GM18507 (cell line): ENCODE results near the gene NUS1.
"Not testable (repeated sequence)": the region's sequence is repeated elsewhere in the genome, so short reads cannot be mapped to it uniquely, and the experiment has no call there.

ENCODE experiments used
- DNase-seq: peaks from one replicate; pipeline ENCODE4 v3.0.0; 2011; ENCODE audit warnings: low read depth; ENCODE audit not compliant: insufficient read length; ENCODE audit errors: extremely low spot score
- FAIRE-seq: peaks from 2 replicates; lab custom pipeline; 2011; peaks lifted over from hg19 to GRCh38; lab: Jason Lieb, UNC

NUS1 gene

DNA sequence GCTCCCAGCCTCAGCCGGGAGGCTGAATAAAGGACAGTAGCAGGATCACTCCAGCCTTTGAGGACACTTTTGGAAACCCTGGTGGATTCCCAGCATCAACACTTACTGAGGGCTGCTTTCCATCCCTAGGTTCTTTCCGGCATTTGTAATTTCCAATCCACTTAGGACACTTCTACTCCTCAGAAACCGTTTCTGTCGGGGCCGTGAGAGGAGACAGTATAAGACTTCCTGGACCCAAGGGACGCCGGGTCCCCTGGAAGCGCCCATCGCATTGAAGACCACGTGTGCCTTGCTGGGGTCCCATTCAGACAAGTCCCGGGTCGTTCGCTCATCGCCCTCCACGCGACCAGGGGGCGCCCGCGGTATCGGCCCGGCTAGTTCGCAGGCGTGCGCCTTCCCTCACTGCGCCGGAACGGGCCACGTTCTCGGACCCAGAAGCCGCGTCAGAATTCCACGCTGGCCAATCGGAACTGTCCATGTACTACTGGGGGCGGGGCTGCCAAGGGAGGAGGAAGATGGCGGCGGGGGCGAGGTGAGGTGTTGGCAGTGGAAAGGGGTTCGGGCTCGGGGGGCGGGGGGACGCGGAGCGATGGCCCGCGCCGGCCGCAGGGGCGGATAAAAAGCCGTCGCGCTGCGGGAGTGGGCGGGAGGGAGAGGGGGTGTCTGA lies at the start of gene NUS1:
TSS of gene NUS1 (plus strand) at position 479 of the 667 bp plus-strand sequence. CDS start 202 bp downstream, outside the sequence.
- FAIRE-seq (peak; percentile 96), DNase-seq (peak; percentile 97)

DNA sequence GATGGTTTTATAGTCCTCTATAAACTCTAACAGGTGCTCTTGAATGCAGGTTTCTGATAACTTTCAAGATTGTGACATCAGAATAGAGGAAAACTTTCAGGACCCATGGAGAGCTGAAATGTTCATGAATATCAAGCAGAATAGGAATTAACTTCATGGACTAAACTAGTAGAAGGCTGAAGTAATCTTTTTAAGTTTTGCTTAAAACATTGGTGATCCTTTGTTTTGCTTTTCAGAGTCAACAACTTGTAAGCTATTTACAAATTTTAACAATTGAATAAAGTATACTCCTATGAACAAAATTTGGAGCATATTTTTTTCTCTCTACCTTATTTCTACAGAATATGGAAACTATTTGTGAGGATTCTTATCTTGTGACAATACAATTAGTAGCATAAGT lies 47.7 kb upstream of the NUS1 start:
- DNase-seq (no peak), FAIRE-seq (peak; percentile 24)

DNA sequence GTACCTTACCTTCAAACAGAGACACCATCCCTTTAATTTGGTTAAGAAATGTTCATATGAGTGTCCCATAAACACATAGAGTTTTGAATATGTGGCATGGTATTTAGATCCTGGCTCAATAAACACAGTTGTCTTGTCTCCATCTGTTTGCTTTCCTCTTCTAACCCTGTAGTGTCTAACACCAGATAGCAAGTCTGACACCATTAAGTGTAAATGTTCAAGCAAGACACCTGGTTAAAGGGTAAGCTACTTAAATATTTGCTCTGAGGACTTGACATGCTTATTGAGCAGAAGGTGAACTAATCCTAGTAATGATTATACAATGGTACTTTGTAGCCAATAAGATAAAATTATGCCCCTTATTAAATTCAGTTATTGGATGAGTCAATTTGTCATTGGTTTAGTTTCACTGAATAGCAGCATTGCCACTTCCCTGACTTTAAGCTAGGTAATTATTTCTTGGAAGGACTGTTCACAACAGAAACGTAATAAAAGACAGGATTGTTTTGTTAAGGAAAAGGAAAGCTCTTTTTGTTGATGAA lies 46.1 kb upstream of the NUS1 start:
- FAIRE-seq (no peak), DNase-seq (no peak)

DNA sequence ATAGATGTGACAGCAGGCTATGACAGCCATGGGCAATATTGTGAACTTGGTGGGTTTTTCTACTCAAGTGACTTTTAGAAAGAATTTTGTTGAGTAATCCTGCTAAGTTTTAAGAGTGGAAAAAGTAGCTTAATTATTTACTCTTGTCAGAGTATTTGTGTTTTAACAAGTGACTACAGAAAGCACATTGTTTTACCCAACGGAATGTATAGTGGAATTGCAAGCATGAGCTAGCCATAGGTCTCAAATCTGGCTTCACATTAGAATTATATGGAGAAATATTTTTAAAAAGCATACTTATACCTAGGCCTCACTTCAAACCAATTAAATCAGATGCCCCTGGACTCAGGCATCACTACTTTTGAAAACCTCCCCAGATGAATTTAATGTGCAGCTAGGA lies 37.5 kb upstream of the NUS1 start:
- no peak for FAIRE-seq
- no peak for DNase-seq

DNA sequence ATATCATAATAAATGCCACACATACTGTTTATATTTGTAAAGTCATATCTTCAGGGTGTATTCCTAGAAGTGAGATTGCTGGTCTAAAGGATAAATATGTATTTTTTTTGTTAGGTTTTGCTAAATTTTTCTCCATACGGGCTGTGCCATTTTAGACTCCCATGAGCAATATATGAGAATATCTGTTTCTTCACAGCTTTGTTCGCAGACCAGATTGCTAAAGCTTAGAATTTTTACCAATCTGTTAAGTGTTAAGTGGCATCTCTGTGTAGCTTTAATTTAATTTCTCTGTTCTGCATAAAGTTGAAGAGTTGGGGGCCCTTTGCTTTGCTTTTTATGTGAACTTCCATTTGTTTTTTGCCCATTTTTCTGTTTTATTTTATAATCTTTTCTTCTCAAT lies 32.3 kb upstream of the NUS1 start:
- DNase-seq (no peak), FAIRE-seq (no peak)

DNA sequence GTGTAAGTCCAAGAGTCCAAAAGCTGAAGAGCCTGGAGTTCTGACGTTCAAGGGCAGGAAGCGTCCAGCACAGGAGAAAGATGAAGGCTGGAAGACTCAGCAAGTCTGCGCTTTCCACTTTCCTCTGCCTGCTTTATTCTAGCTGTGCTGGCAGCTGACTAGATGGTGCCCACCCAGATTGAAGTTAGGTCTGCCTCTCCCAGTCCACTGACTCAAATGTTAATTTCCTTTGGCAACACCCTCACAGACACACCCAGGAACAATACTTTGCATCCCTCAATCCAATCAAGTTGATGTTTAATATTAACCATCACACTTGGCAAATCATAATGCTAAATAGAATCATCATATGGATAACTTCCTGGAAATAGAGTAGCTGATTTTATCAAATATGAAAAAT lies 23.3 kb upstream of the NUS1 start:
- FAIRE-seq: not testable (repeated sequence)

DNA sequence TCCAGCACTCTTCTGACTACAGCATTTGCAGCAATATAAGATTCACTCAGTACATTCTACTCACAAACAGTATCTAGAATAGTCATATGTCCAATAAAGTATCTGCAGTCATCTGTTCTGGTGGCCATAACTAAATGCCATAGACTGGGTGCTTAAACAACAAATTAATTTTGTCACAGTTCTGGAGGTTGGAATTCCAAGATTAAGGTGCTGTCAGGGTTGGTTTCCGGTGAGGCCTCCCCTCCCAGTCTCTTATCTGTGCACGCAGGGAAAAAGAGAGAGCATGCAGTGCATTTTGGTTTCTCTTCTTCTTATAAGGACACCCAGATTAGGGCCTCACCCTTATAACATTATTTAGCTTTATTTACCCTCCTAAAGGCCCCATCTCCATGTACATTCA lies 21.3 kb upstream of the NUS1 start:
- FAIRE-seq (no peak), DNase-seq (no peak)

More for the DNA sequence above, 23.3 kb upstream of the NUS1 start:
- not testable (repeated sequence) for DNase-seq

DNA sequence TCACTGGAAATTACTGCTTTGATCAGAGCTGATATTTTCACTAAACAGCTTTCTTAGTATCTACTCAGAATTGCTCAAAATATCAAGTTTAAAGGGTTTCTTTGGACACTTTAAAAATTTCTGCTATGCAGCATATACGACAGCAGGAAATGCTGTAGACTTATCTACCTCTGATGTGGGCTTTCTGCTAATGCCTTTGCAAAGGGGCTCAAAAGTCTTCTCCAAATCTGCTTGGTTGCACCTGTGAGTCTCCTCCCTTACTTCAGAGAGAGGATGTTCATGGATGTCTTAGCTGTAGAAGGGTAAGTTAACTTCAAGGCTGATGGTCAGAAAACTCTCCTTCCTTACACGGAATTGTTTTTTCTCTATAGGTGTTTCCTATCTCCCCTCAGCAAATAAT lies 19.9 kb upstream of the NUS1 start:
- no peak for DNase-seq
- FAIRE-seq: no peak

DNA sequence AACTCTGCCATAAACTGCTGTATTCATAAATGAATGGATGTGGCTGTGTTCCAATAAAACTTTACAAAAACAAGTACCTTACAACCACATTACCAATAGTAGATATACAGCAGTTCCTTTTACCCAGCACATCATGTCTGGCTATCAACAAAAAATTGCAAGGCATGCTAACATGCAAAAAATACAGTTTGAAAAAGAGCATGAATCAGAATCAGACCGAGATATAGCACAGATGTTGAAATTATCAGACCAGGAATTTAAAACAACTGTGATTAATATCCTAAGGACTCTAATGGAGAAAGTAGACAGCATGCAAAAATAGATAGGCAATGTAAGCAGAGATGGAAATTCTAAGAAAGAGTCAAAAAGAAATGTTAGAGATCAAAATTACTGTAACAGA lies 8.4 kb upstream of the NUS1 start:
- DNase-seq: no peak
- no peak for FAIRE-seq

DNA sequence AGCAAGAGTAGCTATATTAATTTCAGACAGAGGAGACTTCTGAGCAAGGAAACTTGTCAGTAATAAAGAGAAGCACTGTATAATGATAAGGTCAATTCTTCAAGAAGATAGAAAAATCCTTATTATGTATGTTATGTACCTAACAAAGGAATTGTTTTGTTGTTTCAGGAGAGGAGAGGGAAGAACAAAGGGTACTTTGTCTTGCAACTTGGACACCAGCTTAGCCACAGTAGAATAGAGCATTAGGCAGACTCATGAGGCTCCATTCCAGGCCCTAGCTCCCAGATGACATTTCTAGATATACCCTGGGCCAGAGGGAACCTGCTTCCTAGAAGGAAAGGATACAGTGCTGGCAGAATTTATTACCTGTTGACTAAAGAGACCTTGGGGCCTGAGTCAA lies 6.5 kb upstream of the NUS1 start:
- no peak for FAIRE-seq
- DNase-seq: no peak

DNA sequence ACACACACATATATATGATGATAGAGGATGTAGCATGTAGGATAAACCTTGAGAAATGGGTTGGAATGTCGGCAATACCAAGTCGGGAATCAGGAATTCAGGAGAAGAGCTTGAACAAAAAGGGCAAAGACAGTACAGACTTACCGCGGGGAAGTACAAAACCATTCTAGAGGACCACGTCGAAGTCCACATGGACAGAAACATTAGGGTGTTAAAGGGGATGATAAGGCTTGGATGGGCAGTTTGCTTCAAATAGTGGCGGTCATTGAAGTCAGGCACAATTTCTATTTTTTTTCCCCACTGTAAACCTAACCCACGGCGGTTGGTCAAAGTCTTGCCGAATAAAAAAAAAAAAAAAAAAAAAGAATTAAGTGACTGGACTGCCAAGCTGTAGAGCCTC lies 766 bp upstream of the NUS1 start:
- FAIRE-seq (no peak), DNase-seq (no peak)

DNA sequence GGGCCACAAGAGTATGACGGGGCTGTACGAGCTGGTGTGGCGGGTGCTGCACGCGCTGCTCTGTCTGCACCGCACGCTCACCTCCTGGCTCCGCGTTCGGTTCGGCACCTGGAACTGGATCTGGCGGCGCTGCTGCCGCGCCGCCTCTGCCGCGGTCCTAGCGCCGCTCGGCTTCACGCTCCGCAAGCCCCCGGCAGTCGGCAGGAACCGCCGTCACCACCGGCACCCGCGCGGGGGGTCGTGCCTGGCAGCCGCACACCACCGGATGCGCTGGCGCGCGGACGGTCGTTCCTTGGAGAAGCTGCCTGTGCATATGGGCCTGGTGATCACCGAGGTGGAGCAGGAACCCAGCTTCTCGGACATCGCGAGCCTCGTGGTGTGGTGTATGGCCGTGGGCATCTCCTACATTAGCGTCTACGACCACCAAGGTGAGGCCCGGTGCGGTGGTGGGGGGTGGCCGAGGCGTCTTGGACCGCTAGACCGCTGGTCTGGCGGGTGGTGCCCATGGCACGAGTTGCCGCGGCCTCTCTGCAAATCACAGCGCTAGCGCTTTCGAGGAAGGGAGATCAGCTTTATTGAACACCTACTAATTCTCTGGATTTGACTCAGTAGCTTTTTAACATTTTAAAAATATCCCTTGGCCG lies 511 bp downstream of the NUS1 start:
- not testable (repeated sequence) for DNase-seq

DNA sequence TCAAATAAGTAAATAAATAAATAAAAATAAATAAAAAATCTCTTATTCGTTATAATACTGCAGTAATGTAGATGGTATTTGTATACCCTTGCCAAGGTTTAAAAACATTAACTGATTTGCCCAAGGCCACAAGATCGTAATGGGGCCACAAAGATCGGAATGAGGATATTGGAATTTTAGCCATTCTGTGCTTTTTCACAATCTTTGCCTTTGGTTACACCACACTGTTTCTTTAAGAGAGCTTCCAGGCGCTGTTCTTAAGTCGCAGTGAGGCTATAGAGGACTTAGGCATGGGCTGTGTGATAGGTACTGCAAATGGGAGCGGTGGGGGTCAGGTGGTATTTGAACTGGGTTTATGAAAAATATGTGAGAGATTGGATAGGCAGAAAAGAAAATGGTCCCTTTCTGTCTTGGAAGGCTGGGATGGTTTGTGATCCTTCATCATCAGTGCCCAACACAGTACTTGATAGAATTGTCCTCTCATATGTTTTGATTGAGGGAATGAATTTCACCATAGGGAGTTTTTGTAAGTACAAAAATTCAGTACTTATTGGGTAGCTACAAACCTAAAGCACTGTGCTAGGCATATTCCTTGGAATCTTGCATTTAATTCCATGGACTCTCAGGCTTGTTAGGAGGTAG lies 1.4 kb downstream of the NUS1 start:
- DNase-seq: no peak
- FAIRE-seq: no peak

More for the DNA sequence above, 511 bp downstream of the NUS1 start:
- not testable (repeated sequence) for FAIRE-seq

DNA sequence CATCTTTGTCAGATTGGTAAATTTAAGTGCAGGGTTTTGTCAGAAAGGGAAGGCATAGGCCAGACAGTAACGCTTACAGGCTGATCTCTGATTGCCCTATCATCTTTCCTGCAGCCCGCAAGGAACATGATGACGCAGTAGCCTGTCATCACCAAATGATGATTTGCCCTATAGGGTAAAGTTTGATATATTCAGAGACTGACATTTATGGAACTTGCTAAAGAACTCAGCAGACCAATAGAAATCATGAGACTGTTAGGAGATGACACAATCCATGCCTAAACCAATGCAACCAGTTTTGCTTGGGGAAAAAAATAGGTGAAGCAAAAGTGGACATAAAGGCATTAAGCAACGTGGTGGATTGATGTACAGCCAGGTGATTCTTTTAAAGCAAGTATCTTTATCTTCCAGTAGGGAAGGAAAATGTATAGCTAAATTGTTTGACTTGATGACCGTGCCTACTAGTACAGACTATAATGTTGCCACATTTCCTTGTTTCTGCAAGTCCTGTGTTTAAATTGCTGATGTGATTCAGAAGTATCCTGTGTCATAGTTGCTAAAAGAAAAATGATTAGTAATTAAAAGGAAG lies 2.4 kb downstream of the NUS1 start:
- DNase-seq (no peak), FAIRE-seq (no peak)

DNA sequence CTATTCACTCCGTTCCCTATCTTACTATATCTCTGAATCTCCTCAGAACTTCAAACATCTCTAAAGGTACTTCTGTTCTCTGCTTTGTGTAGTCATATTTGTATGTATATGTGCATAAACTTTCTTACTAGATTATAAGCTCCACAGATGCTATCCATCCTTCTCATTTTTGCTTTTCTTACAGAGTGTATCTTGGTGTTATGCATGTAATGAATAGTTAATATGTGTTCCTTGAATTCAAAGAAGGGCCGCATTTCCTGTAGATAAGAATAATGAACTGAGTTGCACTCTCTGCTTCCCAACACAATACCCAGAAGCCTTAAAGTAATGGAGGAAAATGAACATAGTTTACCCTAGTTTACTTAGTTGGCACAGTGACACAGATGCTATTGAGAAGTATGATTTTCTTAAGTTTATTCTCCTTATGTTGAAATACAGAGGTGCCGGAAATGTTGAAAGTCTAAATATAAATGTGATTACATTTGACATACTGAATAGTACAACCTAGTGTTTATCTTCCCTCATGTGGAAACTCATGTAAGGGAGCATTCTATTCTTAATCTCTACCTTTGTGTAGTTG lies 6.0 kb downstream of the NUS1 start:
- DNase-seq (no peak), FAIRE-seq (no peak)

DNA sequence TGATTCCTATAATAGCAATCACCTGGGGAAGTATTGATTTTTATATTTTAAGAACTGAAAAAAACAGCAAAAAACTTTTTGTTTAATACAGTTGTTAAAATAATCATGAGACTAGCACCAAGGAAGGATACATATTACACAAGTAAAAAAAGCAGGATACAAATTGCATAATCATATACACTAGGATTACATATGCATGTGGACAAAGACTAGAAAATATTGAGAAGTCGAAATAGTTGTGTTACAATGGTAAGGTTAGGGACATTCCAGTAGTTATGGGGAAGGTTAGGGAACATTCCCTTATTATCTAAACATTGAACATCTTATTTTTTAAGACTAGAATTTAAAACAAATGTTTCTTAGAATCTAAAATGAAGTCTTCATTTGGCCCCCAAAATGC lies 9.5 kb downstream of the NUS1 start:
- FAIRE-seq (no peak), DNase-seq (no peak)

DNA sequence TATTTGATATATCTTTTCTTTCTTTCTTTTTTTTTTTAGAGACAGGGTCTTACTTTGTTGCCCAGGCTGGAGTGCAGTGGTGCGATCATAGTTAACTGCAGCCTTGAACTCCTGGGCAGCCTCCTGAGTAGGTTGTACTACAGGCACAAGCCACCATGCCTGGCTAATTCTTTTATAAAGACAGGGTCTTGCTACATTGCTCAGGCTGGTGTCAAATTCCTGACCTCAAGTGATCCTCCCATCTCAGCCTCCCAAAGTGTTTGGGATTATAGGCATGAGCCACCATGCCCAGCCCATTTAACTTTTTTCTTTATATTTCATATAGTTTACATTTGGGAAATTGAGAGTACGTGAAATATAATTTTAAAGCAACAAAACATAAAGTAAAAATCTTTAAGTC lies 10.1 kb downstream of the NUS1 start:
- FAIRE-seq: no peak
- DNase-seq: no peak

DNA sequence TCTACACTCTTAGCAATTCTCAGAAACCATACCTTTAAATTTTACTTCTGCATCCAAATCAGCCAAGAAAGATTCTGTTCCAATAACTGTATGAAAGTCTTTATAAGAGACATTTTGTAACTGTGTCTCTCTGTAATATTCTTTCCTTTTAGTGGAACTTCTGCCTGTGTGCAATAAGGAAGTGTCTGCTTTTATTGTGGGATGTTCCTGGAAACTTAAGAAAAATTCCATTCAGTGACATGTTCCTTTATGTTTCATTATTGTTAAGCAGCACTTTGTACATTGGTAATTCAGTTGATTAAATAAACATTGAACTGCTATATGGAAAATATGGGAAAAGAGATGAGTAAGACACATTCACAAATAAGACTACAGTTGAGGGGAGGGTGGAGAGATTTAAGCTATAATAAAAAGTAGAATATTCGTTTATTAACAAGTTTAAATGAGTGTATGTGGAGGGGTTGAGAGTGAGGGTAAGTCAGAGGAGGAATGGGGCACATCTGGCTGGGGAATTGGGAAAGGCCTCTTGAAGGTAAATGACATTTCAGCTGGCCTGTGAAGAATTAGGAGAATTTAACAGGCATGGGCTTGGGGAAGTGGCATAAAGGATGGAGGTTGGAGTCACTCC lies 11.9 kb downstream of the NUS1 start:
- no peak for DNase-seq
- no peak for FAIRE-seq

DNA sequence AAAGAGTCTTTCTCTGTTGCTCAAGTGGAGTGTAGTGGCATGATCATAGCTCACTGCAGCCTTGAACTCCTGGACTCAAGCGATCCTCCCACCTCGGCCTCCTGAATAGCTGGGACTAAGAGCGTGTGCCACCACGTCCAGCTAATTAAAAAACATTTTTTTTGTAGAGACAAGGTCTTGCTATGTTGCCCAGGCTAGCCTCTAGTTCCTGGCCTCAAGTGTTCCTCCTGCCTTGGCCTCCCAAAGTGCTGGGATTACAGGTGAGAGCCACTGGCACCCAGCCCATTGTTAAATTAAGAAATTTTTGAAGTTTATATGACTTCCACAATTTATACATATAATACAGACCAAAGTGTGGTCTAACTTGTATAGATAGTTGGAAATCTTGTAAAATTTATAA lies 14.3 kb downstream of the NUS1 start:
- not testable (repeated sequence) for FAIRE-seq, DNase-seq
